Activated CD4-positive, alpha-beta memory T cell treated with anti-CD3 and anti-CD28 coated beads, Interleukin-2, amount 10 ng/mL, durations not matched to agents 7 days and 5 days (primary cell): ENCODE results near the gene ROBO2. TPM values are rescaled to one million over a fixed set of nuclear protein-coding genes. Genes with fewer than 3 reads are reported as not detected.

Source experiments
- CTCF ChIA-PET: fragments of 350-600 bp; sonication (Branson Sonifier 250); formaldehyde crosslinking; loops from one replicate; lab custom pipeline; 2021; ENCODE audit warnings: antibody characterized with exemption, inconsistent platforms; lab: Charles Lee
- POLR2A ChIA-PET: fragments of 350-600 bp; sonication (Branson Sonifier 250); formaldehyde crosslinking; loops from one replicate; lab custom pipeline; 2021; ENCODE audit warnings: antibody characterized with exemption; lab: Charles Lee
- DNase-seq: peaks from one replicate; pipeline ENCODE4 v3.0.0-alpha.2; 2020
- H3K27ac Mint-ChIP-seq: one replicate; pipeline ENCODE4 v1.8.0; 2021; ENCODE audit warnings: mild to moderate bottlenecking, mixed read lengths
- H3K27me3 Mint-ChIP-seq: one replicate; pipeline ENCODE4 v1.8.0; 2021; ENCODE audit warnings: mixed read lengths
- H3K36me3 Mint-ChIP-seq: one replicate; pipeline ENCODE4 v1.8.0; 2021; ENCODE audit warnings: low read depth, mixed read lengths
- H3K4me1 Mint-ChIP-seq: one replicate; pipeline ENCODE4 v1.8.0; 2021; ENCODE audit warnings: mixed read lengths
- H3K4me3 Mint-ChIP-seq: one replicate; pipeline ENCODE4 v1.8.0; 2021; ENCODE audit warnings: mild to moderate bottlenecking, mixed read lengths
- H3K9me3 Mint-ChIP-seq: one replicate; pipeline ENCODE4 v1.8.0; 2021; ENCODE audit warnings: mixed read lengths
- total RNA-seq, 2 experiments: library from RNA; stranded (reverse); gene quantifications; one replicate each; pipeline ENCODE4 v1.2.3, GENCODE V29; 2021

The ROBO2 gene
- total RNA-seq, 2 experiments from 2014 or later, result not detected

GRCh38 chr3:77563012-77563411 is 523.1 kb downstream of the ROBO2 start:
- Mint-ChIP-seq H3K27ac (no peak overlapping the region), H3K4me3 (no peak overlapping the region), H3K4me1 (no peaks in the 10 kb centered on the region), H3K36me3 (no peaks in the 10 kb centered on the region), H3K9me3 (peaks cover 16% of the 10 kb centered on the region), H3K27me3 (no peaks in the 10 kb centered on the region)
- DNase-seq, result no peak
- ChIA-PET POLR2A (no interaction called here), CTCF (no interaction called here)

- Mint-ChIP-seq H3K4me1 (no peaks in the 10 kb centered on the region), H3K27ac (no peak overlapping the region), H3K9me3 (peaks cover 13% of the 10 kb centered on the region), H3K27me3 (no peaks in the 10 kb centered on the region), H3K4me3 (no peak overlapping the region), H3K36me3 (no peaks in the 10 kb centered on the region)
- no peak for DNase-seq
- ChIA-PET CTCF (no interaction called here), POLR2A (no interaction called here)
These were observed 526.2 kb downstream of the ROBO2 start for GRCh38 chr3:77566055-77566454.

GRCh38 chr3:77571971-77572715 is 532.2 kb downstream of the ROBO2 start:
- Mint-ChIP-seq H3K9me3 (peaks cover 13% of the 10 kb centered on the region), H3K27ac (no peak overlapping the region), H3K36me3 (no peaks in the 10 kb centered on the region), H3K4me1 (no peaks in the 10 kb centered on the region), H3K4me3 (no peak overlapping the region), H3K27me3 (no peaks in the 10 kb centered on the region)
- POLR2A ChIA-PET, result no interaction called here
- CTCF ChIA-PET, result no interaction called here
- DNase-seq, result no peak

GRCh38 chr3:77577264-77577663 is 537.4 kb downstream of the ROBO2 start:
- no peak overlapping the region for H3K27ac Mint-ChIP-seq
- CTCF ChIA-PET, result no interaction called here
- H3K27me3 Mint-ChIP-seq, result no peaks in the 10 kb centered on the region
- DNase-seq, result no peak
- H3K36me3 Mint-ChIP-seq, result no peaks in the 10 kb centered on the region
- peaks cover 8% of the 10 kb centered on the region for H3K9me3 Mint-ChIP-seq
- H3K4me3 Mint-ChIP-seq, result no peak overlapping the region
- POLR2A ChIA-PET, result no interaction called here
- H3K4me1 Mint-ChIP-seq, result no peaks in the 10 kb centered on the region

- Mint-ChIP-seq H3K27ac (no peak overlapping the region), H3K4me3 (no peak overlapping the region), H3K36me3 (no peaks in the 10 kb centered on the region), H3K27me3 (no peaks in the 10 kb centered on the region), H3K9me3 (peaks cover 9% of the 10 kb centered on the region), H3K4me1 (no peaks in the 10 kb centered on the region)
- ChIA-PET CTCF (no interaction called here), POLR2A (no interaction called here)
- no peak for DNase-seq
These were observed 546.3 kb downstream of the ROBO2 start for GRCh38 chr3:77586216-77586615.

GRCh38 chr3:77588863-77589262 is 549.0 kb downstream of the ROBO2 start:
- Mint-ChIP-seq H3K27me3 (no peaks in the 10 kb centered on the region), H3K4me3 (no peak overlapping the region), H3K36me3 (no peaks in the 10 kb centered on the region), H3K9me3 (peaks cover 4% of the 10 kb centered on the region), H3K27ac (no peak overlapping the region), H3K4me1 (no peaks in the 10 kb centered on the region)
- CTCF ChIA-PET, result no interaction called here
- DNase-seq, result no peak
- POLR2A ChIA-PET, result no interaction called here

GRCh38 chr3:77590191-77590590 is 550.3 kb downstream of the ROBO2 start:
- no peaks in the 10 kb centered on the region for H3K27me3 Mint-ChIP-seq
- ChIA-PET POLR2A (no interaction called here), CTCF (no interaction called here)
- H3K4me3 Mint-ChIP-seq, result no peak overlapping the region
- H3K36me3 Mint-ChIP-seq, result no peaks in the 10 kb centered on the region
- H3K9me3 Mint-ChIP-seq, result peaks cover 4% of the 10 kb centered on the region
- no peak overlapping the region for H3K27ac Mint-ChIP-seq
- no peak for DNase-seq
- no peaks in the 10 kb centered on the region for H3K4me1 Mint-ChIP-seq

- H3K9me3 Mint-ChIP-seq, result peaks cover 11% of the 10 kb centered on the region
- ChIA-PET POLR2A (no interaction called here), CTCF (no interaction called here)
- H3K4me3 Mint-ChIP-seq, result no peak overlapping the region
- H3K27me3 Mint-ChIP-seq, result no peaks in the 10 kb centered on the region
- H3K4me1 Mint-ChIP-seq, result no peaks in the 10 kb centered on the region
- no peak for DNase-seq
- no peaks in the 10 kb centered on the region for H3K36me3 Mint-ChIP-seq
- H3K27ac Mint-ChIP-seq, result no peak overlapping the region
These were observed 555.5 kb downstream of the ROBO2 start for GRCh38 chr3:77595371-77595870.

- H3K27ac Mint-ChIP-seq, result no peak overlapping the region
- H3K9me3 Mint-ChIP-seq, result peaks cover 21% of the 10 kb centered on the region
- no peaks in the 10 kb centered on the region for H3K36me3 Mint-ChIP-seq
- H3K27me3 Mint-ChIP-seq, result no peaks in the 10 kb centered on the region
- ChIA-PET CTCF (no interaction called here), POLR2A (no interaction called here)
- no peaks in the 10 kb centered on the region for H3K4me1 Mint-ChIP-seq
- DNase-seq, result no peak
- no peak overlapping the region for H3K4me3 Mint-ChIP-seq
These were observed 560.0 kb downstream of the ROBO2 start for GRCh38 chr3:77599948-77600347.

- Mint-ChIP-seq H3K9me3 (peaks cover 20% of the 10 kb centered on the region), H3K4me3 (no peak overlapping the region), H3K4me1 (no peaks in the 10 kb centered on the region), H3K27me3 (no peaks in the 10 kb centered on the region), H3K27ac (no peak overlapping the region), H3K36me3 (no peaks in the 10 kb centered on the region)
- no peak for DNase-seq
- ChIA-PET POLR2A (no interaction called here), CTCF (no interaction called here)
These were observed 562.0 kb downstream of the ROBO2 start for GRCh38 chr3:77601823-77602415.

GRCh38 chr3:77602722-77603121 is 562.8 kb downstream of the ROBO2 start:
- Mint-ChIP-seq H3K4me1 (no peaks in the 10 kb centered on the region), H3K9me3 (peaks cover 20% of the 10 kb centered on the region), H3K27ac (no peak overlapping the region), H3K4me3 (no peak overlapping the region), H3K36me3 (no peaks in the 10 kb centered on the region), H3K27me3 (no peaks in the 10 kb centered on the region)
- no peak for DNase-seq
- ChIA-PET CTCF (no interaction called here), POLR2A (no interaction called here)

- DNase-seq, result no peak
- Mint-ChIP-seq H3K9me3 (peaks cover 16% of the 10 kb centered on the region), H3K4me1 (no peaks in the 10 kb centered on the region), H3K4me3 (no peak overlapping the region), H3K36me3 (no peaks in the 10 kb centered on the region), H3K27ac (no peak overlapping the region), H3K27me3 (no peaks in the 10 kb centered on the region)
- ChIA-PET CTCF (no interaction called here), POLR2A (no interaction called here)
These were observed 565.4 kb downstream of the ROBO2 start for GRCh38 chr3:77605308-77605707.

- no peaks in the 10 kb centered on the region for H3K4me1 Mint-ChIP-seq
- POLR2A ChIA-PET, result no interaction called here
- CTCF ChIA-PET, result no interaction called here
- no peaks in the 10 kb centered on the region for H3K27me3 Mint-ChIP-seq
- H3K4me3 Mint-ChIP-seq, result no peak overlapping the region
- no peak overlapping the region for H3K27ac Mint-ChIP-seq
- peaks cover 16% of the 10 kb centered on the region for H3K9me3 Mint-ChIP-seq
- no peaks in the 10 kb centered on the region for H3K36me3 Mint-ChIP-seq
- no peak for DNase-seq
These were observed 566.0 kb downstream of the ROBO2 start for GRCh38 chr3:77605865-77606264.

- H3K4me3 Mint-ChIP-seq, result no peak overlapping the region
- ChIA-PET POLR2A (no interaction called here), CTCF (no interaction called here)
- H3K27me3 Mint-ChIP-seq, result no peaks in the 10 kb centered on the region
- H3K36me3 Mint-ChIP-seq, result no peaks in the 10 kb centered on the region
- peaks cover 19% of the 10 kb centered on the region for H3K9me3 Mint-ChIP-seq
- no peak overlapping the region for H3K27ac Mint-ChIP-seq
- DNase-seq, result no peak
- H3K4me1 Mint-ChIP-seq, result no peaks in the 10 kb centered on the region
These were observed 566.5 kb downstream of the ROBO2 start for GRCh38 chr3:77606372-77606771.
